ENCODE measurements around the gene LRSAM1. TPM values are rescaled to one million over a fixed set of nuclear protein-coding genes. Genes with fewer than 3 reads are reported as not detected.

LRSAM1 gene
- total and polyA plus RNA-seq, 12 donors = 6.8 to 74.8 (median 29.3) TPM

- no peak overlapping the region for H3K4me3 ChIP-seq
- no peak for DNase-seq
- no peak for TF ChIP-seq POLR2A (IDR thresholded peaks at IDR 0.05)
- TF ChIP-seq CTCF (IDR thresholded peaks at IDR 0.05) = no peak
- H3K27ac ChIP-seq = no peak overlapping the region
- H3K27me3 ChIP-seq = no peaks in the 10 kb centered on the region
- intact Hi-C loops (cut with DNase I) = no loop called here
- peaks cover 31 to 46% of the 10 kb centered on the region in 2 donors for H3K4me1 ChIP-seq (replicated peaks in 1 of 2)
- WGBS, 4 donors = 91 to 94% (median 92%) methylated on average over 10 of the region's 10 CpGs
- H3K36me3 ChIP-seq (replicated peaks in 1 of 2) = no peaks in the 10 kb centered on the region
- H3K9me3 ChIP-seq (replicated peaks in 1 of 3) = no peaks in the 10 kb centered on the region
Measured at GRCh38 chr9:127549218-127549617, 97.9 kb downstream of the LRSAM1 start.

DNA sequence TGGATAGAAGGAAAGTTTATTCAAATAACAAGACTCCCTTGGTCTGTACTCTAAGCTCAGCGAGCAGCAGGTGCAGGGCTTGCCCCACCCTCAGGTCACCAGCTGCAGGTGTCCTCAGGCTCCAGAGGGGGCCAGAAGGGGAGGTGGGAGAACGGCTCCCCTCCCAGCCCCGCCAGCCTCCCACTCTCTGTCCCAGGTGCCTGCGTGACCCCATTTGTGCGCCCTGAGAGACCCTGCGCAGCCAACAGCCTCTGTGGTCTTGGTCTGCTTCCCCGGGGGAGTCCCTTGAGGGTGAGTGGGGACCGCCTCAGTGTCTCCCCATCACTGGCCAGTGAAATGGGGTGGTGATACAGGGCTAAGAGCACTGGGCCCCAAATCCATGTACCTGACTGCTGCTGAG lies 98.4 kb downstream of the LRSAM1 start:
- WGBS, 4 donors = 90 to 94% (median 93%) methylated on average over 3 to 8 of the region's 8 CpGs

DNA sequence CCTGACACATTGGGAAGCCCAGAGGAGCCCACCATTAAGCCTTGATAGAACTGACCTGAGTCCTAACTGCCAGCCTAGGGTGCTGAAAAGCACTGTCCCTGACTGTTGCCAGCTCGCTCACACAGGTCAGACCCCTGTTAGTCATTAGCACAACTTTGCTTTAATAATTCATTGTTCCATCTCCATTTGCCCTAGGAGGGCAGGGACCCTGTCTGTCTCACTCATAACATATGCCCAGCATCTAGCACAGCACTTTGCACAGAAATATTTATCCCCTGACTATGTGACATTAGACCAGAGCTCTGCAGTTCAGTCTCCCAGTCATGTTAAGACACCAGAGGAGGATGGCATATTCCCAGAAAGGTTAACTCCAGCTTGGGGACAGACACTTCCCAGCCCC lies 99.0 kb downstream of the LRSAM1 start:
- intact Hi-C loops (cut with DNase I) = no loop called here
- H3K4me3 ChIP-seq = no peak overlapping the region
- H3K27ac ChIP-seq = peak overlapping the region in 3 of 5 donors; percentile 55 to 63 (median 56)
- no peak for TF ChIP-seq CTCF (IDR thresholded peaks at IDR 0.05)
- no peak for TF ChIP-seq POLR2A (IDR thresholded peaks at IDR 0.05)
- H3K4me1 ChIP-seq (replicated peaks in 1 of 2) = peaks cover 31 to 50% of the 10 kb centered on the region in 2 donors
- no peaks in the 10 kb centered on the region for H3K9me3 ChIP-seq (replicated peaks in 1 of 3)
- no peaks in the 10 kb centered on the region for H3K36me3 ChIP-seq (replicated peaks in 1 of 2)
- no peak for DNase-seq
- 44 to 80% (median 58%) methylated on average over 1 of the region's 1 CpG for WGBS, 4 donors
- no peaks in the 10 kb centered on the region for H3K27me3 ChIP-seq

More for the DNA sequence above, 98.4 kb downstream of the LRSAM1 start:
- Histone ChIP-seq H3K4me1 (replicated peaks in 1 of 2) (peaks cover 31 to 48% of the 10 kb centered on the region in 2 donors), H3K36me3 (replicated peaks in 1 of 2) (no peaks in the 10 kb centered on the region), H3K27me3 (no peaks in the 10 kb centered on the region), H3K4me3 (no peak overlapping the region), H3K27ac (peak overlapping the region in 2 of 5 donors; percentile 17 to 56), H3K9me3 (replicated peaks in 1 of 3) (no peaks in the 10 kb centered on the region)
- DNase-seq = peak in 1 of 7 donors; percentile 17
- TF ChIP-seq POLR2A (IDR thresholded peaks at IDR 0.05) (no peak), CTCF (IDR thresholded peaks at IDR 0.05) (no peak)
- intact Hi-C loops (cut with DNase I) = no loop called here

GRCh38 chr9:127550751-127551150 lies 99.4 kb downstream of the LRSAM1 start:
- Histone ChIP-seq H3K27me3 (no peaks in the 10 kb centered on the region), H3K9me3 (replicated peaks in 1 of 3) (no peaks in the 10 kb centered on the region), H3K36me3 (replicated peaks in 1 of 2) (no peaks in the 10 kb centered on the region), H3K27ac (peak overlapping the region in 3 of 5 donors; percentile 55 to 63 (median 56)), H3K4me3 (no peak overlapping the region), H3K4me1 (replicated peaks in 1 of 2) (peaks cover 31 to 50% of the 10 kb centered on the region in 2 donors)
- peak in 2 of 7 donors; percentile 44 to 54 for DNase-seq
- WGBS, 4 donors = 32 to 55% (median 46%) methylated on average over 14 of the region's 14 CpGs
- no peak for TF ChIP-seq CTCF (IDR thresholded peaks at IDR 0.05)
- no peak for TF ChIP-seq POLR2A (IDR thresholded peaks at IDR 0.05)
- intact Hi-C loops (cut with DNase I) = no loop called here

Small RNAs within 50 kb of the gene (small RNA-seq; reads per million reads assigned to genes)
- gene RF00019 = 0 reads per million in 2 donors
- 468 to 1,078 reads per million in 2 donors for gene SNORA65

Other genes with a start within 250 kb of the LRSAM1 start
- 10 to 100 TPM; 12.2 to 43.2 (median 33.4) TPM for gene GARNL3, start 186.7 kb upstream of the LRSAM1 start, total RNA-seq
- gene GARNL3, start 186.7 kb upstream of the LRSAM1 start, polyA plus RNA-seq = 10 to 100 TPM; 13.8 to 25.9 (median 23.6) TPM
- gene SLC2A8, start 54.3 kb upstream of the LRSAM1 start, total RNA-seq = 100 to 1,000 TPM in 1 of 9 donors, 10 to 100 TPM in 8; 35.2 to 121 (median 67.6) TPM
- gene SLC2A8, start 54.3 kb upstream of the LRSAM1 start, polyA plus RNA-seq = 10 to 100 TPM; 17.1 to 66.6 (median 54.1) TPM
- 10 to 100 TPM in 7 of 9 donors, 1 to 10 TPM in 2; 7.8 to 16.5 (median 11.3) TPM for gene ZNF79, start 27.1 kb upstream of the LRSAM1 start, total RNA-seq
- 1 to 10 TPM; 5.5 to 7.5 (median 6.8) TPM for gene ZNF79, start 27.1 kb upstream of the LRSAM1 start, polyA plus RNA-seq
- 1,000 to 10,000 TPM in 7 of 9 donors, 100 to 1,000 TPM in 2; 879 to 2,396 (median 1,437) TPM for gene RPL12, start 104 bp upstream of the LRSAM1 start, total RNA-seq
- gene RPL12, start 104 bp upstream of the LRSAM1 start, polyA plus RNA-seq = 1,000 to 10,000 TPM; 1,610 to 4,212 (median 2,925) TPM
- 100 to 1,000 TPM in 1 of 9 donors, 10 to 100 TPM in 8; 15.4 to 169 (median 61.8) TPM for gene STXBP1, start 160.8 kb downstream of the LRSAM1 start, total RNA-seq
- 10 to 100 TPM; 29.4 to 61.6 (median 29.7) TPM for gene STXBP1, start 160.8 kb downstream of the LRSAM1 start, polyA plus RNA-seq

All from adrenal gland (tissue), 12 donors.